ENCODE data around the gene CGREF1. TPM values are rescaled to one million over a fixed set of nuclear protein-coding genes. Genes with fewer than 3 reads are reported as not detected.
A peak's percentile ranks its signal among the peaks of the same experiment; 100 is the strongest.

Gene CGREF1
- total RNA-seq, 1 donor from 2014 or later: 2.4 TPM

- Mint-ChIP-seq H3K36me3 (peaks cover 5% of the 10 kb centered on the region), H3K4me1 (ENCODE audit: unreplicated experiment) (peaks cover 26% of the 10 kb centered on the region), H3K4me3 (no peak overlapping the region), H3K27ac (no peak overlapping the region), H3K9me3 (no peaks in the 10 kb centered on the region), H3K27me3 (peaks cover 7% of the 10 kb centered on the region)
- DNase-seq (ENCODE audit: extremely low spot score, unreplicated experiment): no peak
- TF ChIP-seq CTCF (conservative IDR thresholded peaks at IDR 0.05): no peak
These were observed 36.0 kb downstream of the CGREF1 start for GRCh38 chr2:27082773-27083409.

DNA sequence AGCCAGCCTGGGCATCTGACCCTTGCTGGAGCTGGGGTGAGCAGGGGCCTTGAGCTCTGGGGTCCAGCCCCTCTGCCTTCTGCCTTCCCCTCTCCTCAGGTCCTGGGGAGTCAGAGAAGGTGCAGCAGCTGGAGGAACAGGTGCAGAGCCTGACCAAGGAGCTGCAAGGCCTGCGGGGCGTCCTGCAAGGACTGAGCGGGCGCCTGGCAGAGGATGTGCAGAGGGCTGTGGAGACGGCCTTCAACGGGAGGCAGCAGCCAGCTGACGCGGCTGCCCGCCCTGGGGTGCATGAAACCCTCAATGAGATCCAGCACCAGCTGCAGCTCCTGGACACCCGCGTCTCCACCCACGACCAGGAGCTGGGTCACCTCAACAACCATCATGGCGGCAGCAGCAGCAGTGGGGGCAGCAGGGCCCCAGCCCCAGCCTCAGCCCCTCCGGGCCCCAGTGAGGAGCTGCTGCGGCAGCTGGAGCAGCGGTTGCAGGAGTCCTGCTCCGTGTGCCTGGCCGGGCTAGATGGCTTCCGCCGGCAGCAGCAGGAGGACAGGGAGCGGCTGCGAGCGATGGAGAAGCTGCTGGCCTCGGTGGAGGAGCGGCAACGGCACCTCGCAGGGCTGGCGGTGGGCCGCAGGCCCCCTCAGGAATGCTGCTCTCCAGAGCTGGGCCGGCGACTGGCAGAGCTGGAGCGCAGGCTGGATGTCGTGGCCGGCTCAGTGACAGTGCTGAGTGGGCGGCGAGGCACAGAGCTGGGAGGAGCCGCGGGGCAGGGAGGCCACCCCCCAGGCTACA, 36.8 kb downstream of the CGREF1 start:
- Mint-ChIP-seq H3K27me3 (peaks cover 6% of the 10 kb centered on the region), H3K36me3 (peaks cover 5% of the 10 kb centered on the region), H3K9me3 (no peaks in the 10 kb centered on the region), H3K27ac (no peak overlapping the region), H3K4me3 (no peak overlapping the region), H3K4me1 (ENCODE audit: unreplicated experiment) (peaks cover 30% of the 10 kb centered on the region)
- DNase-seq (ENCODE audit: extremely low spot score, unreplicated experiment): no peak
- TF ChIP-seq CTCF (conservative IDR thresholded peaks at IDR 0.05): no peak

GRCh38 chr2:27080603-27080936, 38.4 kb downstream of the CGREF1 start:
- TF ChIP-seq CTCF (conservative IDR thresholded peaks at IDR 0.05): no peak
- DNase-seq (ENCODE audit: extremely low spot score, unreplicated experiment): no peak
- H3K4me1 Mint-ChIP-seq (ENCODE audit: unreplicated experiment): peaks cover 40% of the 10 kb centered on the region
- H3K36me3 Mint-ChIP-seq: peaks cover 5% of the 10 kb centered on the region
- peak overlapping the region; percentile 85 for H3K4me3 Mint-ChIP-seq
- H3K27me3 Mint-ChIP-seq: peaks cover 17% of the 10 kb centered on the region
- no peaks in the 10 kb centered on the region for H3K9me3 Mint-ChIP-seq
- H3K27ac Mint-ChIP-seq: peak overlapping the region; percentile 93

GRCh38 chr2:27080140-27080469, 38.8 kb downstream of the CGREF1 start:
- peak overlapping the region; percentile 81 for H3K4me3 Mint-ChIP-seq
- DNase-seq (ENCODE audit: extremely low spot score, unreplicated experiment): no peak
- H3K4me1 Mint-ChIP-seq (ENCODE audit: unreplicated experiment): peaks cover 44% of the 10 kb centered on the region
- H3K9me3 Mint-ChIP-seq: no peaks in the 10 kb centered on the region
- peaks cover 5% of the 10 kb centered on the region for H3K36me3 Mint-ChIP-seq
- peaks cover 17% of the 10 kb centered on the region for H3K27me3 Mint-ChIP-seq
- no peak overlapping the region for H3K27ac Mint-ChIP-seq
- TF ChIP-seq CTCF (conservative IDR thresholded peaks at IDR 0.05): no peak

GRCh38 chr2:27079233-27080139, 39.4 kb downstream of the CGREF1 start:
- no peak for DNase-seq (ENCODE audit: extremely low spot score, unreplicated experiment)
- Mint-ChIP-seq H3K27ac (no peak overlapping the region), H3K9me3 (no peaks in the 10 kb centered on the region), H3K36me3 (peaks cover 5% of the 10 kb centered on the region), H3K27me3 (peaks cover 21% of the 10 kb centered on the region), H3K4me3 (peak overlapping the region; percentile 81), H3K4me1 (ENCODE audit: unreplicated experiment) (peaks cover 50% of the 10 kb centered on the region)
- no peak for TF ChIP-seq CTCF (conservative IDR thresholded peaks at IDR 0.05)
